SK-N-MC (cell line): ENCODE data around the gene NRCAM.

Experiments
- EZH2 ChIP-seq: fragments of 200-600 bp; sonication (generic); IDR thresholded peaks from one replicate; pipeline ENCODE4 v1.6.1; 2017; ENCODE audit warnings: antibody characterized with exemption
- POLR2AphosphoS5 ChIP-seq: IDR thresholded peaks from 2 replicates; pipeline ENCODE4 v1.6.1; 2012; ENCODE audit warnings: mild to moderate bottlenecking, low read depth, low read length, borderline replicate concordance

- TF ChIP-seq POLR2AphosphoS5 = no peak
- TF ChIP-seq EZH2 = no peak
Measured at GRCh38 chr7:108417926-108418325, 38.3 kb downstream of the NRCAM start.
